ENCODE results near the gene GSDMA. TPM values are rescaled to one million over a fixed set of nuclear protein-coding genes. Genes with fewer than 3 reads are reported as not detected.

Gene GSDMA
- total and polyA plus RNA-seq, 2 donors from 2014 or later: 0.47 to 0.80 TPM

DNA sequence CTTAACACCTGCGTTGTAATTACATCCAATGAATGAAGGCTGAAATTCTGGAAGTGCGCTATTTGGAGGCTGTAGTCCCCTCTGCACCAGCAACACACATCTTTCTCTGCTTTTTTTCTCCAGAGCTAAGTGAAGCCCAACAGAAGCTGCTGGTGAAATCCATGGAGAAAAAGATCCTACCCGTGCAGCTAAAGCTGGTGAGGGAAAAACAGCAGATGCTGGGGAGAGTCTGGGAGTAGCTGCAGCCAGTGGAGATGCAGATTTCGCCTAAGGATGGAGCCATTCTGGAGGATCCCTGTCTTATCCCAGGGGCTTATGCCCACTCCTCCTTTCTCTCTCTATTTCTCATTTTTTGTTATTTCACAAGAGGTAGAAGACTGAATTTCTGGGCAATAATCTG is 13.0 kb downstream of the GSDMA start:
- Histone ChIP-seq H3K36me3 (ENCODE audit: control insufficient read depth in 2 of 3, insufficient read depth in 3 of 3, low read length in 3 of 3) (no peaks in the 10 kb centered on the region), H3K9me3 (ENCODE audit: control insufficient read depth in 2 of 3, insufficient read depth in 1 of 3, low read length in 3 of 3) (no peaks in the 10 kb centered on the region), H3K27me3 (ENCODE audit: control insufficient read depth, insufficient read depth, low read length) (no peaks in the 10 kb centered on the region), H3K9ac (ENCODE audit: low read length in 3 of 3) (no peak overlapping the region), H3K4me3 (ENCODE audit: low read length in 3 of 3) (no peak overlapping the region), H3K4me1 (ENCODE audit: control insufficient read depth in 2 of 3, insufficient read depth in 2 of 3, low read depth in 1 of 3, low read length in 3 of 3) (peaks cover 0 to 5% (median 0%) of the 10 kb centered on the region in 3 donors), H3K27ac (ENCODE audit: low read depth in 2 of 2, low read length in 2 of 2) (no peak overlapping the region)
- DNase-seq: no peak
- FAIRE-seq: no peak
- TF ChIP-seq, protein P1, sequence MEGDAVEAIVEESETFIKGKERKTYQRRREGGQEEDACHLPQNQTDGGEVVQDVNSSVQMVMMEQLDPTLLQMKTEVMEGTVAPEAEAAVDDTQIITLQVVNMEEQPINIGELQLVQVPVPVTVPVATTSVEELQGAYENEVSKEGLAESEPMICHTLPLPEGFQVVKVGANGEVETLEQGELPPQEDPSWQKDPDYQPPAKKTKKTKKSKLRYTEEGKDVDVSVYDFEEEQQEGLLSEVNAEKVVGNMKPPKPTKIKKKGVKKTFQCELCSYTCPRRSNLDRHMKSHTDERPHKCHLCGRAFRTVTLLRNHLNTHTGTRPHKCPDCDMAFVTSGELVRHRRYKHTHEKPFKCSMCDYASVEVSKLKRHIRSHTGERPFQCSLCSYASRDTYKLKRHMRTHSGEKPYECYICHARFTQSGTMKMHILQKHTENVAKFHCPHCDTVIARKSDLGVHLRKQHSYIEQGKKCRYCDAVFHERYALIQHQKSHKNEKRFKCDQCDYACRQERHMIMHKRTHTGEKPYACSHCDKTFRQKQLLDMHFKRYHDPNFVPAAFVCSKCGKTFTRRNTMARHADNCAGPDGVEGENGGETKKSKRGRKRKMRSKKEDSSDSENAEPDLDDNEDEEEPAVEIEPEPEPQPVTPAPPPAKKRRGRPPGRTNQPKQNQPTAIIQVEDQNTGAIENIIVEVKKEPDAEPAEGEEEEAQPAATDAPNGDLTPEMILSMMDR (IDR thresholded peaks at IDR 0.05; ENCODE audit: borderline replicate concordance, extremely low read depth, insufficient read depth): no peak
- intact Hi-C loops (cut with DNase I): no loop called here

- Histone ChIP-seq H3K4me3 (ENCODE audit: low read length in 3 of 3) (no peak overlapping the region), H3K36me3 (ENCODE audit: control insufficient read depth in 2 of 3, insufficient read depth in 3 of 3, low read length in 3 of 3) (peaks cover 0 to under 1% (median 0%) of the 10 kb centered on the region in 3 donors), H3K27me3 (ENCODE audit: control insufficient read depth, insufficient read depth, low read length) (no peaks in the 10 kb centered on the region), H3K9ac (ENCODE audit: low read length in 3 of 3) (no peak overlapping the region), H3K9me3 (ENCODE audit: control insufficient read depth in 2 of 3, insufficient read depth in 1 of 3, low read length in 3 of 3) (no peaks in the 10 kb centered on the region), H3K4me1 (ENCODE audit: control insufficient read depth in 2 of 3, insufficient read depth in 2 of 3, low read depth in 1 of 3, low read length in 3 of 3) (peaks cover 0 to 12% (median 3%) of the 10 kb centered on the region in 3 donors), H3K27ac (ENCODE audit: low read depth in 2 of 2, low read length in 2 of 2) (no peak overlapping the region)
- FAIRE-seq (no peak), DNase-seq (no peak)
- TF ChIP-seq, protein P1 (IDR thresholded peaks at IDR 0.05; ENCODE audit: borderline replicate concordance, extremely low read depth, insufficient read depth): no peak
- intact Hi-C loops (cut with DNase I): no loop called here
Measured at GRCh38 chr17:39979016-39979670, 16.3 kb downstream of the GSDMA start.

GRCh38 chr17:39979893-39980350 is 17.1 kb downstream of the GSDMA start:
- FAIRE-seq: no peak
- H3K27me3 ChIP-seq (ENCODE audit: control insufficient read depth, insufficient read depth, low read length): no peaks in the 10 kb centered on the region

More at GRCh38 chr17:39979893-39980350, 17.1 kb downstream of the GSDMA start:
- Histone ChIP-seq H3K27ac (ENCODE audit: low read depth in 2 of 2, low read length in 2 of 2) (peak overlapping the region; percentile 47 to 86), H3K4me3 (ENCODE audit: low read length in 3 of 3) (peak overlapping the region; percentile 82 to 94 (median 84)), H3K9ac (ENCODE audit: low read length in 3 of 3) (peak overlapping the region; percentile 75 to 97 (median 81)), H3K4me1 (ENCODE audit: control insufficient read depth in 2 of 3, insufficient read depth in 2 of 3, low read depth in 1 of 3, low read length in 3 of 3) (peaks cover 0 to 12% (median 3%) of the 10 kb centered on the region in 3 donors), H3K9me3 (ENCODE audit: control insufficient read depth in 2 of 3, insufficient read depth in 1 of 3, low read length in 3 of 3) (no peaks in the 10 kb centered on the region), H3K36me3 (ENCODE audit: control insufficient read depth in 2 of 3, insufficient read depth in 3 of 3, low read length in 3 of 3) (peaks cover 3 to 8% (median 7%) of the 10 kb centered on the region in 3 donors)
- DNase-seq: peak in 1 of 5 donors; percentile 68
- TF ChIP-seq, protein P1 (IDR thresholded peaks at IDR 0.05; ENCODE audit: borderline replicate concordance, extremely low read depth, insufficient read depth): no peak
- intact Hi-C loops (cut with DNase I): no loop called here
